A549 (cell line): Measurements from ENCODE around the gene PON1. TPM values are rescaled to one million over a fixed set of nuclear protein-coding genes. Genes with fewer than 3 reads are reported as not detected.

Experiments
- ATAC-seq, 2 experiments: fragments of 200-7000 bp in 1 of 2; fragments of >200 bp in 1 of 2; cut with Nextera tagmentation in 1 of 2; cut with Tn5 transposase in 1 of 2; 3 replicates each; pipeline versions ENCODE4 v1.8.0 to v1.9.1; 2018 to 2020; ENCODE audit warnings: mild to moderate bottlenecking in 1 of 2, moderate library complexity in 1 of 2
- CTCF ChIA-PET: fragments of 300-600 bp; sonication (Branson Sonifier 250); formaldehyde crosslinking; extraction: SDS; loops from one replicate; lab custom pipeline; 2021; ENCODE audit warnings: antibody characterized with exemption, inconsistent platforms; lab: Yijun Ruan, JAX
- POLR2A ChIA-PET: fragments of 350-600 bp; formaldehyde crosslinking; extraction: SDS; loops from one replicate; lab custom pipeline; 2021; ENCODE audit warnings: antibody characterized with exemption, inconsistent platforms; lab: Yijun Ruan, JAX
- DNase-seq, 2 experiments: peaks; one replicate each; pipeline versions ENCODE4 v3.0.0 to v3.0.0-alpha.2; 2011 to 2016; ENCODE audit warnings: low read depth in 1 of 2, low spot score in 1 of 2
- FAIRE-seq: peaks from 2 replicates; lab custom pipeline; 2011; peaks lifted over from hg19 to GRCh38; lab: Jason Lieb, UNC
- H3K27ac ChIP-seq, 2 experiments: fragments of >200 bp; sonication (Bioruptor Twin); formaldehyde crosslinking; 3 replicates each; pipeline ENCODE4 v1.5.1; 2016 to 2017
- H3K4me1 ChIP-seq: fragments of >200 bp; sonication (Bioruptor Twin); formaldehyde crosslinking; 3 replicates; pipeline ENCODE4 v1.6.1; 2016
- H3K4me2 ChIP-seq: fragments of >200 bp; sonication (Bioruptor Twin); formaldehyde crosslinking; 3 replicates; pipeline ENCODE4 v1.6.1; 2016
- H3K4me3 ChIP-seq: fragments of >200 bp; sonication (Bioruptor Twin); formaldehyde crosslinking; 3 replicates; pipeline ENCODE4 v1.5.1; 2016
- H3K9me3 ChIP-seq: fragments of >200 bp; sonication (Bioruptor Twin); formaldehyde crosslinking; 3 replicates; pipeline ENCODE4 v1.6.1; 2016
- BCL3 ChIP-seq: fragments of >200 bp; sonication (Bioruptor Twin); formaldehyde crosslinking; IDR thresholded peaks from 3 replicates; pipeline ENCODE4 v1.6.1; 2016
- CBX2 ChIP-seq: fragments of 200-600 bp; sonication (generic); IDR thresholded peaks from 2 replicates; pipeline ENCODE4 v1.6.1; 2016; ENCODE audit warnings: low read depth, mild to moderate bottlenecking, borderline replicate concordance
- FOSL2 ChIP-seq, 2 experiments: fragments of 450-650 bp in 1 of 2; fragments of >200 bp in 1 of 2; sonication (Bioruptor Twin) in 1 of 2; formaldehyde crosslinking; IDR thresholded peaks; 2 replicates each; pipeline versions ENCODE4 v1.5.0 to v1.6.1; 2016 to 2020; ENCODE audit warnings: mild to moderate bottlenecking in 1 of 2, moderate library complexity in 1 of 2
- GATA3 ChIP-seq: IDR thresholded peaks from 2 replicates; pipeline ENCODE4 v1.6.1; 2012; ENCODE audit warnings: borderline replicate concordance
- HDAC2 ChIP-seq: fragments of 200-600 bp; sonication (generic); IDR thresholded peaks from 2 replicates; pipeline ENCODE4 v1.6.1; 2016
- HES2 ChIP-seq: fragments of >200 bp; sonication (Bioruptor Twin); formaldehyde crosslinking; IDR thresholded peaks from 2 replicates; pipeline ENCODE4 v1.6.1; 2016
- MYC ChIP-seq: IDR thresholded peaks from 2 replicates; pipeline ENCODE4 v1.6.1; 2012; ENCODE audit warnings: mild to moderate bottlenecking, inconsistent platforms, low read length, improper control_type of control experiment, borderline replicate concordance
- NPAS2 ChIP-seq: fragments of 250-450 bp; sonication (Bioruptor Pico); IDR thresholded peaks from 2 replicates; pipeline ENCODE4 v1.8.0; 2022; ENCODE audit warnings: mild to moderate bottlenecking, moderate library complexity, borderline replicate concordance
- PHF8 ChIP-seq: fragments of 200-600 bp; sonication (generic); IDR thresholded peaks from 2 replicates; pipeline ENCODE4 v1.6.1; 2016; ENCODE audit warnings: low read depth, mild to moderate bottlenecking, antibody characterized with exemption, moderate library complexity, borderline replicate concordance
- POLR2AphosphoS2 ChIP-seq: conservative IDR thresholded peaks from 2 replicates; pipeline ENCODE4 v1.6.1; 2012; ENCODE audit warnings: low read length, improper control_type of control experiment, inconsistent platforms
- RAD21 ChIP-seq, 2 experiments: fragments of >200 bp in 1 of 2; sonication (Bioruptor Twin) in 1 of 2; formaldehyde crosslinking in 1 of 2; IDR thresholded peaks in 1 of 2; conservative IDR thresholded peaks in 1 of 2; 2 replicates in 1 of 2; 3 replicates in 1 of 2; pipeline ENCODE4 v1.6.1; 2012 to 2018; ENCODE audit warnings: inconsistent platforms in 1 of 2
- RARB ChIP-seq: fragments of 250-450 bp; sonication (Bioruptor Pico); IDR thresholded peaks from 2 replicates; pipeline ENCODE4 v1.8.0; 2021; ENCODE audit warnings: mild to moderate bottlenecking, moderate library complexity
- SMC3 ChIP-seq: fragments of >200 bp; sonication (Bioruptor Twin); formaldehyde crosslinking; IDR thresholded peaks from 3 replicates; pipeline ENCODE4 v1.6.1; 2018; ENCODE audit warnings: inconsistent platforms
- TP53 ChIP-seq: fragments of 250-450 bp; sonication (Bioruptor Pico); IDR thresholded peaks from 2 replicates; pipeline ENCODE4 v1.5.0; 2021; ENCODE audit warnings: mild to moderate bottlenecking, moderate library complexity
- ZNF302 ChIP-seq: fragments of 250-450 bp; sonication (Bioruptor Pico); IDR thresholded peaks from 2 replicates; pipeline ENCODE4 v1.9.0; 2021; ENCODE audit warnings: inconsistent platforms, mild to moderate bottlenecking, moderate library complexity
- ZSCAN20 ChIP-seq: fragments of 250-450 bp; sonication (Bioruptor Pico); IDR thresholded peaks from 2 replicates; pipeline ENCODE4 v1.8.0; 2022; ENCODE audit warnings: mild to moderate bottlenecking, moderate library complexity
- WGBS: methylation state at CpG from one replicate; pipeline ENCODE4 v1.1.6; 2017; ENCODE audit errors: missing lambda C conversion rate; 5-methylcytosine and 5-hydroxymethylcytosine counted together
- polyA plus RNA-seq, 4 experiments: library from polyadenylated mRNA; depleted of rRNA in 3 of 4; stranded (reverse); fragments of >200 nt; fragmentation: RNase III in 1 of 4; extraction: RNeasy Plus Mini Kit Qiagen cat#74134 plus additional on column Dnase treatment in 1 of 4; gene quantifications; 2 replicates in 3 of 4; 3 replicates in 1 of 4; pipeline ENCODE4 v1.2.3, GENCODE V29; 2011 to 2017
- TF ChIP-seq, protein P1 (sequence below): IDR thresholded peaks from 2 replicates; pipeline ENCODE4 v1.6.1; 2012; ENCODE audit warnings: low read depth, borderline replicate concordance
- TF ChIP-seq, protein P2 (sequence below): IDR thresholded peaks from 2 replicates; pipeline ENCODE4 v1.6.1; 2012
- TF ChIP-seq, protein P3 (sequence below): fragments of 450-650 bp; IDR thresholded peaks from 2 replicates; pipeline ENCODE4 v1.6.1; 2014; ENCODE audit warnings: antibody characterized with exemption
- TF ChIP-seq, protein P4 (sequence below): fragments of 250-450 bp; sonication (Bioruptor Pico); IDR thresholded peaks from 2 replicates; pipeline ENCODE4 v1.5.0; 2021; ENCODE audit warnings: mild to moderate bottlenecking, moderate library complexity, borderline replicate concordance

The PON1 gene
- polyA plus RNA-seq, 2 of the 4 experiments (the other 2 are of a cell fraction): 0.93 to 6.6 TPM

DNA sequence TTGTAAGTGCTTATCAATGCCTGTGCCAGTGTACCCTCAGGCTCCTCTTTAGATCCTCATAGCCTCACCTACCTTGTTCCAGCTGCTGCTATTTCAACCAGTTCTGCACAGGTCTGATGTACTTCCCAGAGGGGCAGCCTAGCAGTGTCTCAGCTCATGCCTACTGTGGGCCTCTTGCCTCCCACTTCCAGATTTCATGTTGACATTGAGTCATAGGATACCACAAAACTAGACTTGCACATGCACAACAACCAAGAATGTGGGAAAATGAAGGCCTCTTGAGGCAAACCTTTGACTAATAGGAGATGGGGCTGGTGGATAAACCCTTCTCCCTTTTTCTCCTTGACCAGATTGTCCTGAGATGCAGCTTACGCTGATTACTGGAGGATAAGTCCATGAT is 40.8 kb upstream of the PON1 start (continued):
- TF ChIP-seq HDAC2 (no peak), ZNF302 (no peak)
- TF ChIP-seq, protein P1, sequence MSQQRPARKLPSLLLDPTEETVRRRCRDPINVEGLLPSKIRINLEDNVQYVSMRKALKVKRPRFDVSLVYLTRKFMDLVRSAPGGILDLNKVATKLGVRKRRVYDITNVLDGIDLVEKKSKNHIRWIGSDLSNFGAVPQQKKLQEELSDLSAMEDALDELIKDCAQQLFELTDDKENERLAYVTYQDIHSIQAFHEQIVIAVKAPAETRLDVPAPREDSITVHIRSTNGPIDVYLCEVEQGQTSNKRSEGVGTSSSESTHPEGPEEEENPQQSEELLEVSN: 0 out of 2 replicates have a peak, but pooled peaks have one; percentile 25

DNA sequence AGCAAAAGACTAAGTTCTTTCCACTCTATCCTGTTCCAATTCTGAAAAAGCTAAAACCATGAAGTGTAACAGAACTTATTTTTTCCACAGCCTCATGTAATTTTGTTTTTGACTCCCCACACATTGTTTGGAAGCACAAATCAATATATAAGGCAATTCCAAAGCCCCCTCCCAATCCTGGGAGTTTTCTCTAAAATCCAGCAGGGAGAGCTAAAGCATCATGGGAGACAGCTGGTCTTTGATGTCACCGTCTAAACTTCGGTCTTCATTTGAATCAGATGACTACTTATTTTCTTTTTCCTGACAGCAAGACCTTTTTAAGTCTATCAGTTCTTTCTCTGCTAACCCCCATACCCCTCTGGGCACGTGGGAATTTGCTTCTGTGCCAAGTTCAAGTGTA is 33.3 kb upstream of the PON1 start:
- WGBS: 86% methylated on average over 3 of the region's 3 CpGs
- ATAC-seq (no peak), DNase-seq (no peak), FAIRE-seq (no peak)
- Histone ChIP-seq H3K4me2 (no peak overlapping the region), H3K9me3 (peaks cover 14% of the 10 kb centered on the region), H3K4me3 (no peak overlapping the region), H3K27ac (no peak overlapping the region)
- ChIA-PET POLR2A (no interaction called here), CTCF (interaction anchor here (1.3 kb wide), 1 partner anchor 38 kb away, joined by 8 read pairs; the partner anchor contains the start of gene PON3)
- no peak for TF ChIP-seq ZNF302
- TF ChIP-seq NPAS2: no peak
- TF ChIP-seq SMC3: no peak
- TF ChIP-seq RAD21 (conservative IDR thresholded peaks at IDR 0.05 in 1 of 2, IDR thresholded peaks at IDR 0.05 in 1 of 2): no peak
- no peak for TF ChIP-seq FOSL2 (IDR thresholded peaks at IDR 0.05)
- TF ChIP-seq FOSL2 (CRISPR knock-in tag; IDR thresholded peaks at IDR 0.05): no peak
- no peak for TF ChIP-seq RARB
- no peak for TF ChIP-seq PHF8
- no peak for TF ChIP-seq TP53 (CRISPR knock-in tag)
- TF ChIP-seq MYC: no peak
- TF ChIP-seq, all 56 proteins: peak for 0
- no peaks in the 10 kb centered on the region for H3K4me1 ChIP-seq

GRCh38 chr7:95342642-95343307 is 18.4 kb upstream of the PON1 start:
- FAIRE-seq: no peak
- no peaks in the 10 kb centered on the region for H3K9me3 ChIP-seq
- ChIA-PET POLR2A (no interaction called here), CTCF (interaction anchor here (0.6 to 1.0 kb wide), 3 partner anchors 136 to 1020 kb away, joined by 3 read pairs; no protein-coding TSS in a partner anchor)
- no peak overlapping the region for H3K4me2 ChIP-seq
- H3K4me1 ChIP-seq: peaks cover 8% of the 10 kb centered on the region; the same call in 1 of the 3 replicates
- peak in 1 of 2 experiments; percentile 59 for DNase-seq
- peak overlapping the region in 1 of 2 experiments; percentile 1; a peak in 1 of 6 replicates for H3K27ac ChIP-seq
- H3K4me3 ChIP-seq: no peak overlapping the region
- WGBS: 57% methylated on average over 4 of the region's 4 CpGs
- TF ChIP-seq HES2: no peak
- TF ChIP-seq SMC3: no peak
- no peak for TF ChIP-seq CBX2
- peak; percentile 28 to 69; a peak in 3 of 6 replicates for ATAC-seq

DNA sequence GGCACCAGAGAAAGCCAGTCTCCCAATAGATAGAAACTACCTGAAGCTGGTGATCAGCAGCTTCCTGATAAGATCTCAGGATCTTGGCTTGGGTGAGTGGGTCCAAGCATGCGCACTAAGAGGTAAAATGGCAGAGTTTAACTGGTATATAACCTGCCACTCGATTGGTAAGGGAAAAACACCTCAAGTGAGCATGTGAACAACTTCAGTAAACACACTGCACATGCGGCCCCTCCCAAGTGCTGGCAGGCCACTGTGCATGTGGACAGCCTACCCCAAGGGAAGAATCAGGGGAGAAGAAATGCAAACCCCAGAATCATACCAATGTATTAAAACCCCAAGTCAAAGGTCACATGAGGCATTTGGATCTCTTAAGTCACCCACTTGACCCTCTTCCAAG is 17.7 kb upstream of the PON1 start:
- H3K9me3 ChIP-seq: no peaks in the 10 kb centered on the region
- CTCF ChIA-PET: interaction anchor here (1.0 to 1.6 kb wide), 3 partner anchors 15 to 186 kb away, joined by 3 read pairs; no protein-coding TSS in a partner anchor
- no peak overlapping the region for H3K27ac ChIP-seq
- no peak for TF ChIP-seq NPAS2
- TF ChIP-seq, protein P2, sequence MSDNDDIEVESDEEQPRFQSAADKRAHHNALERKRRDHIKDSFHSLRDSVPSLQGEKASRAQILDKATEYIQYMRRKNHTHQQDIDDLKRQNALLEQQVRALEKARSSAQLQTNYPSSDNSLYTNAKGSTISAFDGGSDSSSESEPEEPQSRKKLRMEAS: no peak
- TF ChIP-seq, protein P3, sequence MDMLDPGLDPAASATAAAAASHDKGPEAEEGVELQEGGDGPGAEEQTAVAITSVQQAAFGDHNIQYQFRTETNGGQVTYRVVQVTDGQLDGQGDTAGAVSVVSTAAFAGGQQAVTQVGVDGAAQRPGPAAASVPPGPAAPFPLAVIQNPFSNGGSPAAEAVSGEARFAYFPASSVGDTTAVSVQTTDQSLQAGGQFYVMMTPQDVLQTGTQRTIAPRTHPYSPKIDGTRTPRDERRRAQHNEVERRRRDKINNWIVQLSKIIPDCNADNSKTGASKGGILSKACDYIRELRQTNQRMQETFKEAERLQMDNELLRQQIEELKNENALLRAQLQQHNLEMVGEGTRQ: no peak
- TF ChIP-seq, protein P4, sequence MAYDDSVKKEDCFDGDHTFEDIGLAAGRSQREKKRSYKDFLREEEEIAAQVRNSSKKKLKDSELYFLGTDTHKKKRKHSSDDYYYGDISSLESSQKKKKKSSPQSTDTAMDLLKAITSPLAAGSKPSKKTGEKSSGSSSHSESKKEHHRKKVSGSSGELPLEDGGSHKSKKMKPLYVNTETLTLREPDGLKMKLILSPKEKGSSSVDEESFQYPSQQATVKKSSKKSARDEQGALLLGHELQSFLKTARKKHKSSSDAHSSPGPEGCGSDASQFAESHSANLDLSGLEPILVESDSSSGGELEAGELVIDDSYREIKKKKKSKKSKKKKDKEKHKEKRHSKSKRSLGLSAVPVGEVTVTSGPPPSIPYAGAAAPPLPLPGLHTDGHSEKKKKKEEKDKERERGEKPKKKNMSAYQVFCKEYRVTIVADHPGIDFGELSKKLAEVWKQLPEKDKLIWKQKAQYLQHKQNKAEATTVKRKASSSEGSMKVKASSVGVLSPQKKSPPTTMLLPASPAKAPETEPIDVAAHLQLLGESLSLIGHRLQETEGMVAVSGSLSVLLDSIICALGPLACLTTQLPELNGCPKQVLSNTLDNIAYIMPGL (CRISPR knock-in tag): no peak
- TF ChIP-seq POLR2AphosphoS2: no peak
- TF ChIP-seq BCL3: no peak
- no peak for TF ChIP-seq ZSCAN20
- no peak for TF ChIP-seq GATA3
- TF ChIP-seq, all 56 proteins: peak for 0
- WGBS: 88% methylated on average over 3 of the region's 3 CpGs
- POLR2A ChIA-PET: no interaction called here
- no peak for ATAC-seq
- Histone ChIP-seq H3K4me1 (peaks cover 8% of the 10 kb centered on the region; the same call in 1 of the 3 replicates), H3K4me2 (no peak overlapping the region), H3K4me3 (no peak overlapping the region)
- FAIRE-seq: no peak
- no peak for DNase-seq
